GM18511 (cell line): Measurements from ENCODE around the gene KCNK16.
A peak's percentile ranks its signal among the peaks of the same experiment; 100 is the strongest.

Source experiments
- ATAC-seq: cut with Tn5 transposase; IDR thresholded peaks from one replicate; pipeline ENCODE4 v1.9.1; 2021; ENCODE audit warnings: mild to moderate bottlenecking, moderate library complexity; ENCODE audit not compliant: unreplicated experiment

Gene KCNK16

GRCh38 chr6:39342692-39343395, 20.3 kb upstream of the KCNK16 start:
- ATAC-seq, result no peak

- no peak for ATAC-seq
Measured at GRCh38 chr6:39341937-39342336, 19.4 kb upstream of the KCNK16 start.

GRCh38 chr6:39341352-39341751, 18.9 kb upstream of the KCNK16 start:
- no peak for ATAC-seq

- no peak for ATAC-seq
Measured at GRCh38 chr6:39339868-39340550, 17.5 kb upstream of the KCNK16 start.

GRCh38 chr6:39339096-39339867, 16.8 kb upstream of the KCNK16 start:
- ATAC-seq, result no peak

GRCh38 chr6:39338397-39338796, 15.9 kb upstream of the KCNK16 start:
- ATAC-seq, result no peak

- ATAC-seq, result peak; percentile 72
Measured at GRCh38 chr6:39335780-39336545, 13.5 kb upstream of the KCNK16 start.

- no peak for ATAC-seq
Measured at GRCh38 chr6:39333644-39334438, 11.3 kb upstream of the KCNK16 start.

GRCh38 chr6:39330476-39330875, 8.0 kb upstream of the KCNK16 start:
- ATAC-seq, result peak; percentile 26

- ATAC-seq, result peak; percentile 94
Measured at GRCh38 chr6:39330057-39330456, 7.6 kb upstream of the KCNK16 start.

- no peak for ATAC-seq
Measured at GRCh38 chr6:39328066-39328465, 5.6 kb upstream of the KCNK16 start.

GRCh38 chr6:39327507-39327906, 5.0 kb upstream of the KCNK16 start:
- no peak for ATAC-seq

- no peak for ATAC-seq
Measured at GRCh38 chr6:39321761-39322160, 741 bp downstream of the KCNK16 start.

GRCh38 chr6:39320363-39320984, 2.0 kb downstream of the KCNK16 start:
- no peak for ATAC-seq

GRCh38 chr6:39319621-39320362, 2.7 kb downstream of the KCNK16 start:
- no peak for ATAC-seq

GRCh38 chr6:39317256-39317655, 5.2 kb downstream of the KCNK16 start:
- no peak for ATAC-seq

- no peak for ATAC-seq
Measured at GRCh38 chr6:39314273-39314795, 8.2 kb downstream of the KCNK16 start, which contains the start of gene KCNK17. KCNK17 (minus strand) TSS chr6:39314419; CDS start chr6:39314320, 99 bp downstream.

GRCh38 chr6:39313526-39314272, 8.8 kb downstream of the KCNK16 start:
- no peak for ATAC-seq
